ENCODE results near the gene AMH. TPM values are rescaled to one million over a fixed set of nuclear protein-coding genes. Genes with fewer than 3 reads are reported as not detected.

The AMH gene
- total RNA-seq, 1 experiment from 2014 or later = 21.9 TPM

DNA sequence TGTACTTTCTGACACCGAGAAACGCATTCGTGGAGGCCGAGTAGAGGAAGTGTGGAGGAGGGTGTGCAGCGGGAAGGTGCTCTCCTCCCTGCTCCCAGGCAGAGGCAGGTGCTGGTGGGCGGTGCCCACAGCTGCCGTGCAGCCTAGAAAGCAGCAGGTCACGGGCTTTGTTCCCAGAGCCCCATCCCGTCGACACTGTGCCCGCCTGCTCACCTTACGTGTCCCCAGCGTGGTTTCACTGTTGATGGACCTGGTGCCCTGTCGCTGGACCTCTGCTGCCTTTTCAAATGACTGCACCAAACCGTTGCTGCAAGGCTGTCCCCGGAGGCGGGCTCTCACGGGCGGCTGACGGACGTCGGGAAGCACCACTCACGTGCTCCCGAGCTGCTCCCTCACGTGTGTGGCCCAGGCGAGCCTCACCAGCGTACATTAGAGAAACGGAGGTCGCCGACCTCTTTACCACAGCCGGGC, 33.8 kb upstream of the AMH start:
- ATAC-seq = no peak
- Histone ChIP-seq H3K36me3 (ENCODE audit: control insufficient read depth, insufficient read depth, low read length) (no peaks in the 10 kb centered on the region), H3K4me1 (ENCODE audit: control insufficient read depth, insufficient read depth, low read length) (no peaks in the 10 kb centered on the region), H3K27me3 (ENCODE audit: control insufficient read depth, insufficient read depth, low read length) (no peaks in the 10 kb centered on the region), H3K9me3 (ENCODE audit: control insufficient read depth, insufficient read depth, low read depth, low read length) (no peaks in the 10 kb centered on the region), H3K4me3 (ENCODE audit: low read depth in 2 of 2, low read length in 2 of 2) (no peak overlapping the region), H3K27ac (ENCODE audit: low read length) (no peak overlapping the region)
- DNase-seq (ENCODE audit: low read depth, low spot score) = no peak
- intact Hi-C loops (cut with micrococcal nuclease; ENCODE audit: unreplicated experiment) = no loop called here
- ChIA-PET POLR2A (no interaction called here), CTCF (no interaction called here)
- no peak for TF ChIP-seq CTCF (IDR thresholded peaks at IDR 0.05)
- no peak for TF ChIP-seq SIN3A (IDR thresholded peaks at IDR 0.05; ENCODE audit: borderline replicate concordance, insufficient read depth, low read depth, low read length)
- no peak for TF ChIP-seq TCF7L2 (IDR thresholded peaks at IDR 0.05; ENCODE audit: low read depth, low read length)
- TF ChIP-seq, protein P1, sequence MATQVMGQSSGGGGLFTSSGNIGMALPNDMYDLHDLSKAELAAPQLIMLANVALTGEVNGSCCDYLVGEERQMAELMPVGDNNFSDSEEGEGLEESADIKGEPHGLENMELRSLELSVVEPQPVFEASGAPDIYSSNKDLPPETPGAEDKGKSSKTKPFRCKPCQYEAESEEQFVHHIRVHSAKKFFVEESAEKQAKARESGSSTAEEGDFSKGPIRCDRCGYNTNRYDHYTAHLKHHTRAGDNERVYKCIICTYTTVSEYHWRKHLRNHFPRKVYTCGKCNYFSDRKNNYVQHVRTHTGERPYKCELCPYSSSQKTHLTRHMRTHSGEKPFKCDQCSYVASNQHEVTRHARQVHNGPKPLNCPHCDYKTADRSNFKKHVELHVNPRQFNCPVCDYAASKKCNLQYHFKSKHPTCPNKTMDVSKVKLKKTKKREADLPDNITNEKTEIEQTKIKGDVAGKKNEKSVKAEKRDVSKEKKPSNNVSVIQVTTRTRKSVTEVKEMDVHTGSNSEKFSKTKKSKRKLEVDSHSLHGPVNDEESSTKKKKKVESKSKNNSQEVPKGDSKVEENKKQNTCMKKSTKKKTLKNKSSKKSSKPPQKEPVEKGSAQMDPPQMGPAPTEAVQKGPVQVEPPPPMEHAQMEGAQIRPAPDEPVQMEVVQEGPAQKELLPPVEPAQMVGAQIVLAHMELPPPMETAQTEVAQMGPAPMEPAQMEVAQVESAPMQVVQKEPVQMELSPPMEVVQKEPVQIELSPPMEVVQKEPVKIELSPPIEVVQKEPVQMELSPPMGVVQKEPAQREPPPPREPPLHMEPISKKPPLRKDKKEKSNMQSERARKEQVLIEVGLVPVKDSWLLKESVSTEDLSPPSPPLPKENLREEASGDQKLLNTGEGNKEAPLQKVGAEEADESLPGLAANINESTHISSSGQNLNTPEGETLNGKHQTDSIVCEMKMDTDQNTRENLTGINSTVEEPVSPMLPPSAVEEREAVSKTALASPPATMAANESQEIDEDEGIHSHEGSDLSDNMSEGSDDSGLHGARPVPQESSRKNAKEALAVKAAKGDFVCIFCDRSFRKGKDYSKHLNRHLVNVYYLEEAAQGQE (IDR thresholded peaks at IDR 0.05; ENCODE audit: insufficient read depth in 1 of 2, low read depth in 2 of 2, low read length in 1 of 2) = no peak
- TF ChIP-seq POLR2AphosphoS5 (IDR thresholded peaks at IDR 0.05; ENCODE audit: low read depth, low read length) = no peak
- in situ Hi-C loops (cut with HindIII; ENCODE audit: low pct_unique_long_range_greater_than_20kb, low sequenced_read_pairs) = no loop called here
- BruUV-seq (replicated peaks) = no TSS peak

DNA sequence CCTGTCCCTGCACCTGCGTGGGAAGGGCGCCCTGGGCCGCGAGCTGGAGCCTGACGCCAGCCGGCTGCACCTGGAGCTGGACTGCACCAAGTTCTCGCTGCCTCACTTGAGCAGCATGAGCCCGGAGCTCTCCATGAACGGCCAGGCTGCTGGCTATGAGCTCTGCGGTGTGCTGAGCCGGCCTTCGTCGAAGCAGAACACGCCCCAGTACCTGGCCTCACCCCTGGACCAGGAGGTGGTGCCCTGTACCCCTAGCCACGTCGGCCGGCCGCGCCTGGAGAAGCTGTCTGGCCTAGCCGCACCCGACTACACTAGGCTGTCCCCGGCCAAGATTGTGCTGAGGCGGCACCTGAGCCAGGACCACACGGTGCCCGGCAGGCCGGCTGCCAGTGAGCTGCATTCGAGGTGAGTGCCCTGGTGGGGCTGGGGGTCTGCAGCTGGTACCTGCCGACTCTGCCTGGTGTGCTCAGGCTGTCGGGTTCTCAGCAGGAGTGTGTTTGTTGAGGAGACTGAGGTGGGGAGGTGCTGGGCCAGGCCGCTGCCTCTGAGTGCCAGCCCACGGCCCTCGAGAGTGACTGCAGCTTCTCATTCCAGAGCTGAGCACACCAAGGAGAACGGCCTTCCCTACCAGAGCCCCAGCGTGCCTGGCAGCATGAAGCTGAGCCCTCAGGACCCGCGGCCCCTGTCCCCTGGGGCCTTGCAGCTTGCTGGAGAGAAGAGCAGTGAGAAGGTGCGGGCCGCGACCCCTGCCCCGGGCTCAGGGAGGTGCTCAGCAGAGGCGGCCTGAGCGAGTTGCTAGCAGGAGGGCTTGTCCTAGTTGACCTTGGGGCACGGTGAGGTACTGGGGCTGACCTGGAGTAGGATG, 32.5 kb upstream of the AMH start:
- CTCF ChIA-PET = no interaction called here
- H3K4me3 ChIP-seq (ENCODE audit: low read depth in 2 of 2, low read length in 2 of 2) = no peak overlapping the region
- POLR2A ChIA-PET = no interaction called here
- H3K27me3 ChIP-seq (ENCODE audit: control insufficient read depth, insufficient read depth, low read length) = no peaks in the 10 kb centered on the region
- H3K9me3 ChIP-seq (ENCODE audit: control insufficient read depth, insufficient read depth, low read depth, low read length) = no peaks in the 10 kb centered on the region
- no peak for DNase-seq (ENCODE audit: low read depth, low spot score)
- intact Hi-C loops (cut with micrococcal nuclease; ENCODE audit: unreplicated experiment) = no loop called here
- no peaks in the 10 kb centered on the region for H3K36me3 ChIP-seq (ENCODE audit: control insufficient read depth, insufficient read depth, low read length)
- ATAC-seq = no peak
- in situ Hi-C loops (cut with HindIII; ENCODE audit: low pct_unique_long_range_greater_than_20kb, low sequenced_read_pairs) = no loop called here
- H3K27ac ChIP-seq (ENCODE audit: low read length) = no peak overlapping the region
- no TSS peak for BruUV-seq (replicated peaks)
- TF ChIP-seq CTCF (IDR thresholded peaks at IDR 0.05) (no peak), SIN3A (IDR thresholded peaks at IDR 0.05; ENCODE audit: borderline replicate concordance, insufficient read depth, low read depth, low read length) (no peak), POLR2AphosphoS5 (IDR thresholded peaks at IDR 0.05; ENCODE audit: low read depth, low read length) (no peak), TCF7L2 (IDR thresholded peaks at IDR 0.05; ENCODE audit: low read depth, low read length) (no peak)
- TF ChIP-seq, protein P1 (IDR thresholded peaks at IDR 0.05; ENCODE audit: insufficient read depth in 1 of 2, low read depth in 2 of 2, low read length in 1 of 2) = no peak
- 0 out of 2 replicates have a peak, but pooled peaks cover 3% of the 10 kb centered on the region for H3K4me1 ChIP-seq (ENCODE audit: control insufficient read depth, insufficient read depth, low read length)
